Measurements from ENCODE around the gene SNED1.

DNA sequence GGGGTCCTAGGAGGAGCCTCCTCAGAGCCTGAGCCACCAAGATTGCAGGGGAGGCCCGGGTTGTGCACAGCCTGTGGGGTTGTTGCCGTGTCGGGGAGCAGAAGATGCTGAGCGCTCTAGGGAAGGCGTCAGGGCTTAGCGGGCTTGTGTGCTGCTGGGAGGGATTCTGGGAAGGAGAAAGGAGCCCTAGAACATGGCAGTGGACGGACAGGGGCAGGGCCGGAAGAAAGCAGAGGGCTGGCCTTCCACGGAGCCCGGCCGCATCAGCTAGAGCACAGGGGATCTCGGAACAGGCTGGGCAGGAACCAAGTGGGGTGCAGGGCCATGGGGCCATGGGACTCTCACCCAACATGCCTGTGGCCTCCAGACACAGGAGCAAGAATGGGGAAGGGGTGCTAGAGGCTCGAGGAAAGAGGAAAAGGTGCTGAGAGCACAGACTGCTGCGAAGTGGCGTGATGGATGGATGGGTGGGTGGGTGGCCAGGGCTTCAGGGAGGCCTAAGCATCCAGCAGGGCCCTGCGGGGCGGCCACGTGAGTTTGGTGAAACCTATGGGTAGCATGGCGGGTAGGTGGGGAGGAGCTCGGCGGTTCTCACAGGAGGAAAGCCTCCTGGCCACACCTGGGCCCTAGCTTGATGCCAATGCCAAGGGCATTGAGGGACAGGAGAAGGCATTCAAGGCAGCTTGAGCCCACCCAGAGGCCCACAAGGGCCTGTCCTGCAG, 67.9 kb downstream of the SNED1 start:
- TF ChIP-seq PHB2 (IDR thresholded peaks at IDR 0.05; ENCODE audit: low read depth) (no peak), HLTF (IDR thresholded peaks at IDR 0.05) (no peak), NR2C2 (CRISPR knock-in tag; IDR thresholded peaks at IDR 0.05) (no peak), NR2C2 (tag; IDR thresholded peaks at IDR 0.05) (no peak), FOXP1 (CRISPR knock-in tag; IDR thresholded peaks at IDR 0.05) (no peak), ELF2 (CRISPR knock-in tag; IDR thresholded peaks at IDR 0.05) (no peak), HDAC2 (IDR thresholded peaks at IDR 0.05) (no peak), IRF2 (CRISPR knock-in tag; IDR thresholded peaks at IDR 0.05) (no peak)
- TF ChIP-seq, protein P1, sequence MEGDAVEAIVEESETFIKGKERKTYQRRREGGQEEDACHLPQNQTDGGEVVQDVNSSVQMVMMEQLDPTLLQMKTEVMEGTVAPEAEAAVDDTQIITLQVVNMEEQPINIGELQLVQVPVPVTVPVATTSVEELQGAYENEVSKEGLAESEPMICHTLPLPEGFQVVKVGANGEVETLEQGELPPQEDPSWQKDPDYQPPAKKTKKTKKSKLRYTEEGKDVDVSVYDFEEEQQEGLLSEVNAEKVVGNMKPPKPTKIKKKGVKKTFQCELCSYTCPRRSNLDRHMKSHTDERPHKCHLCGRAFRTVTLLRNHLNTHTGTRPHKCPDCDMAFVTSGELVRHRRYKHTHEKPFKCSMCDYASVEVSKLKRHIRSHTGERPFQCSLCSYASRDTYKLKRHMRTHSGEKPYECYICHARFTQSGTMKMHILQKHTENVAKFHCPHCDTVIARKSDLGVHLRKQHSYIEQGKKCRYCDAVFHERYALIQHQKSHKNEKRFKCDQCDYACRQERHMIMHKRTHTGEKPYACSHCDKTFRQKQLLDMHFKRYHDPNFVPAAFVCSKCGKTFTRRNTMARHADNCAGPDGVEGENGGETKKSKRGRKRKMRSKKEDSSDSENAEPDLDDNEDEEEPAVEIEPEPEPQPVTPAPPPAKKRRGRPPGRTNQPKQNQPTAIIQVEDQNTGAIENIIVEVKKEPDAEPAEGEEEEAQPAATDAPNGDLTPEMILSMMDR (IDR thresholded peaks at IDR 0.05 in 2 of 3, conservative IDR thresholded peaks at IDR 0.05 in 1 of 3; ENCODE audit: insufficient read depth in 2 of 3, low read depth in 1 of 3, low read length in 3 of 3) = no peak
- TF ChIP-seq, protein P2, sequence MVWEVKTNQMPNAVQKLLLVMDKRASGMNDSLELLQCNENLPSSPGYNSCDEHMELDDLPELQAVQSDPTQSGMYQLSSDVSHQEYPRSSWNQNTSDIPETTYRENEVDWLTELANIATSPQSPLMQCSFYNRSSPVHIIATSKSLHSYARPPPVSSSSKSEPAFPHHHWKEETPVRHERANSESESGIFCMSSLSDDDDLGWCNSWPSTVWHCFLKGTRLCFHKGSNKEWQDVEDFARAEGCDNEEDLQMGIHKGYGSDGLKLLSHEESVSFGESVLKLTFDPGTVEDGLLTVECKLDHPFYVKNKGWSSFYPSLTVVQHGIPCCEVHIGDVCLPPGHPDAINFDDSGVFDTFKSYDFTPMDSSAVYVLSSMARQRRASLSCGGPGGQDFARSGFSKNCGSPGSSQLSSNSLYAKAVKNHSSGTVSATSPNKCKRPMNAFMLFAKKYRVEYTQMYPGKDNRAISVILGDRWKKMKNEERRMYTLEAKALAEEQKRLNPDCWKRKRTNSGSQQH (CRISPR knock-in tag; IDR thresholded peaks at IDR 0.05) = no peak
- TF ChIP-seq, protein P3, sequence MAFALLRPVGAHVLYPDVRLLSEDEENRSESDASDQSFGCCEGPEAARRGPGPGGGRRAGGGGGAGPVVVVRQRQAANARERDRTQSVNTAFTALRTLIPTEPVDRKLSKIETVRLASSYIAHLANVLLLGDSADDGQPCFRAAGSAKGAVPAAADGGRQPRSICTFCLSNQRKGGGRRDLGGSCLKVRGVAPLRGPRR (CRISPR knock-in tag; IDR thresholded peaks at IDR 0.05) = no peak
- TF ChIP-seq, protein P4, sequence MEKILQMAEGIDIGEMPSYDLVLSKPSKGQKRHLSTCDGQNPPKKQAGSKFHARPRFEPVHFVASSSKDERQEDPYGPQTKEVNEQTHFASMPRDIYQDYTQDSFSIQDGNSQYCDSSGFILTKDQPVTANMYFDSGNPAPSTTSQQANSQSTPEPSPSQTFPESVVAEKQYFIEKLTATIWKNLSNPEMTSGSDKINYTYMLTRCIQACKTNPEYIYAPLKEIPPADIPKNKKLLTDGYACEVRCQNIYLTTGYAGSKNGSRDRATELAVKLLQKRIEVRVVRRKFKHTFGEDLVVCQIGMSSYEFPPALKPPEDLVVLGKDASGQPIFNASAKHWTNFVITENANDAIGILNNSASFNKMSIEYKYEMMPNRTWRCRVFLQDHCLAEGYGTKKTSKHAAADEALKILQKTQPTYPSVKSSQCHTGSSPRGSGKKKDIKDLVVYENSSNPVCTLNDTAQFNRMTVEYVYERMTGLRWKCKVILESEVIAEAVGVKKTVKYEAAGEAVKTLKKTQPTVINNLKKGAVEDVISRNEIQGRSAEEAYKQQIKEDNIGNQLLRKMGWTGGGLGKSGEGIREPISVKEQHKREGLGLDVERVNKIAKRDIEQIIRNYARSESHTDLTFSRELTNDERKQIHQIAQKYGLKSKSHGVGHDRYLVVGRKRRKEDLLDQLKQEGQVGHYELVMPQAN (IDR thresholded peaks at IDR 0.05; ENCODE audit: borderline replicate concordance) = no peak
- TF ChIP-seq, protein P5, sequence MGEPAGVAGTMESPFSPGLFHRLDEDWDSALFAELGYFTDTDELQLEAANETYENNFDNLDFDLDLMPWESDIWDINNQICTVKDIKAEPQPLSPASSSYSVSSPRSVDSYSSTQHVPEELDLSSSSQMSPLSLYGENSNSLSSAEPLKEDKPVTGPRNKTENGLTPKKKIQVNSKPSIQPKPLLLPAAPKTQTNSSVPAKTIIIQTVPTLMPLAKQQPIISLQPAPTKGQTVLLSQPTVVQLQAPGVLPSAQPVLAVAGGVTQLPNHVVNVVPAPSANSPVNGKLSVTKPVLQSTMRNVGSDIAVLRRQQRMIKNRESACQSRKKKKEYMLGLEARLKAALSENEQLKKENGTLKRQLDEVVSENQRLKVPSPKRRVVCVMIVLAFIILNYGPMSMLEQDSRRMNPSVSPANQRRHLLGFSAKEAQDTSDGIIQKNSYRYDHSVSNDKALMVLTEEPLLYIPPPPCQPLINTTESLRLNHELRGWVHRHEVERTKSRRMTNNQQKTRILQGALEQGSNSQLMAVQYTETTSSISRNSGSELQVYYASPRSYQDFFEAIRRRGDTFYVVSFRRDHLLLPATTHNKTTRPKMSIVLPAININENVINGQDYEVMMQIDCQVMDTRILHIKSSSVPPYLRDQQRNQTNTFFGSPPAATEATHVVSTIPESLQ (CRISPR knock-in tag; IDR thresholded peaks at IDR 0.05) = no peak
- TF ChIP-seq, protein P6, sequence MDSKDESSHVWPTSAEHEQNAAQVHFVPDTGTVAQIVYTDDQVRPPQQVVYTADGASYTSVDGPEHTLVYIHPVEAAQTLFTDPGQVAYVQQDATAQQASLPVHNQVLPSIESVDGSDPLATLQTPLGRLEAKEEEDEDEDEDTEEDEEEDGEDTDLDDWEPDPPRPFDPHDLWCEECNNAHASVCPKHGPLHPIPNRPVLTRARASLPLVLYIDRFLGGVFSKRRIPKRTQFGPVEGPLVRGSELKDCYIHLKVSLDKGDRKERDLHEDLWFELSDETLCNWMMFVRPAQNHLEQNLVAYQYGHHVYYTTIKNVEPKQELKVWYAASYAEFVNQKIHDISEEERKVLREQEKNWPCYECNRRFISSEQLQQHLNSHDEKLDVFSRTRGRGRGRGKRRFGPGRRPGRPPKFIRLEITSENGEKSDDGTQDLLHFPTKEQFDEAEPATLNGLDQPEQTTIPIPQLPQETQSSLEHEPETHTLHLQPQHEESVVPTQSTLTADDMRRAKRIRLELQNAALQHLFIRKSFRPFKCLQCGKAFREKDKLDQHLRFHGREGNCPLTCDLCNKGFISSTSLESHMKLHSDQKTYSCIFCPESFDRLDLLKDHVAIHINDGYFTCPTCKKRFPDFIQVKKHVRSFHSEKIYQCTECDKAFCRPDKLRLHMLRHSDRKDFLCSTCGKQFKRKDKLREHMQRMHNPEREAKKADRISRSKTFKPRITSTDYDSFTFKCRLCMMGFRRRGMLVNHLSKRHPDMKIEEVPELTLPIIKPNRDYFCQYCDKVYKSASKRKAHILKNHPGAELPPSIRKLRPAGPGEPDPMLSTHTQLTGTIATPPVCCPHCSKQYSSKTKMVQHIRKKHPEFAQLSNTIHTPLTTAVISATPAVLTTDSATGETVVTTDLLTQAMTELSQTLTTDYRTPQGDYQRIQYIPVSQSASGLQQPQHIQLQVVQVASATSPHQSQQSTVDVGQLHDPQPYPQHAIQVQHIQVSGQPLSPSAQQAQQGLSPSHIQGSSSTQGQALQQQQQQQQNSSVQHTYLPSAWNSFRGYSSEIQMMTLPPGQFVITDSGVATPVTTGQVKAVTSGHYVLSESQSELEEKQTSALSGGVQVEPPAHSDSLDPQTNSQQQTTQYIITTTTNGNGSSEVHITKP (IDR thresholded peaks at IDR 0.05; ENCODE audit: partially characterized antibody) = no peak
